Brain microvascular endothelial cell (primary cell): ENCODE results near the gene TBC1D24.

Experiments
- DNase-seq: peaks from one replicate; pipeline ENCODE4 v3.0.0-alpha.2; 2020
- H3K27ac ChIP-seq: fragments of 250-450 bp; sonication (Bioruptor Pico); 2 replicates; pipeline ENCODE4 v1.5.1; 2020; ENCODE audit warnings: mild to moderate bottlenecking, moderate library complexity
- H3K27me3 ChIP-seq: fragments of 250-450 bp; sonication (Bioruptor Pico); replicated peaks from 2 replicates; pipeline ENCODE4 v1.5.1; 2020; ENCODE audit warnings: mild to moderate bottlenecking
- H3K36me3 ChIP-seq: fragments of 250-450 bp; sonication (Bioruptor Pico); replicated peaks from 2 replicates; pipeline ENCODE4 v1.5.1; 2020; ENCODE audit warnings: mild to moderate bottlenecking
- H3K4me3 ChIP-seq: 2 replicates; pipeline ENCODE4 v1.5.1; 2011; ENCODE audit warnings: low read depth, mild to moderate bottlenecking, control low read depth, low read length, moderate library complexity
- CTCF ChIP-seq: IDR thresholded peaks from 2 replicates; pipeline ENCODE4 v1.5.1; 2011; ENCODE audit warnings: low read depth, mild to moderate bottlenecking, moderate library complexity, low read length, control low read depth, inconsistent platforms; ENCODE audit errors: missing control alignments
- in situ Hi-C: cut with HindIII; loops from 2 replicates; pipeline ENCODE4 v1.10.0; 2017; ENCODE audit warnings: low sequenced_read_pairs, low pct_ligation_motif_present

Gene TBC1D24

GRCh38 chr16:2472488-2472864 is 2.5 kb upstream of the TBC1D24 start:
- no peak for TF ChIP-seq CTCF
- Histone ChIP-seq H3K27me3 (no peaks in the 10 kb centered on the region), H3K4me3 (no peak overlapping the region), H3K36me3 (no peaks in the 10 kb centered on the region), H3K27ac (no peak overlapping the region)
- DNase-seq: no peak
- in situ Hi-C loops: no loop called here

GRCh38 chr16:2472885-2473445 is 2.0 kb upstream of the TBC1D24 start:
- DNase-seq: no peak
- no peaks in the 10 kb centered on the region for H3K27me3 ChIP-seq
- H3K4me3 ChIP-seq: no peak overlapping the region
- in situ Hi-C loops: no loop called here
- H3K36me3 ChIP-seq: no peaks in the 10 kb centered on the region
- no peak overlapping the region for H3K27ac ChIP-seq
- TF ChIP-seq CTCF: no peak

GRCh38 chr16:2473446-2473926 is 1.4 kb upstream of the TBC1D24 start:
- DNase-seq: no peak
- in situ Hi-C loops: no loop called here

GRCh38 chr16:2473999-2474876 is 689 bp upstream of the TBC1D24 start:
- no peaks in the 10 kb centered on the region for H3K36me3 ChIP-seq
- no peak overlapping the region for H3K27ac ChIP-seq
- peak; percentile 1 for TF ChIP-seq CTCF
- no peaks in the 10 kb centered on the region for H3K27me3 ChIP-seq
- no peak for DNase-seq
- in situ Hi-C loops: no loop called here
- H3K4me3 ChIP-seq: peak overlapping the region; percentile 73

More at GRCh38 chr16:2473446-2473926, 1.4 kb upstream of the TBC1D24 start:
- no peaks in the 10 kb centered on the region for H3K27me3 ChIP-seq
- no peaks in the 10 kb centered on the region for H3K36me3 ChIP-seq
- H3K4me3 ChIP-seq: peak overlapping the region; percentile 5
- no peak overlapping the region for H3K27ac ChIP-seq
- no peak for TF ChIP-seq CTCF

- Histone ChIP-seq H3K27me3 (no peaks in the 10 kb centered on the region), H3K27ac (no peak overlapping the region), H3K4me3 (peak overlapping the region; percentile 73), H3K36me3 (no peaks in the 10 kb centered on the region)
- TF ChIP-seq CTCF: no peak
- DNase-seq: no peak
- in situ Hi-C loops: no loop called here
Measured at GRCh38 chr16:2475413-2476344, 752 bp downstream of the TBC1D24 start.
